RPMI7951 (cell line): ENCODE results near the gene SIDT1. TPM values are rescaled to one million over a fixed set of nuclear protein-coding genes. Genes with fewer than 3 reads are reported as not detected.
A peak's percentile ranks its signal among the peaks of the same experiment; 100 is the strongest.
"Not testable (repeated sequence)": the region's sequence is repeated elsewhere in the genome, so short reads cannot be mapped to it uniquely, and the experiment has no call there.

Experiments used
- DNase-seq: peaks from one replicate; pipeline ENCODE4 v3.0.0-alpha.2; 2012; ENCODE audit warnings: low read depth
- total RNA-seq: library from RNA; depleted of rRNA; stranded (reverse); fragments of >200 nt; shearing (Covaris generic); gene quantifications from 2 replicates; pipeline ENCODE4 v1.2.3, GENCODE V29; 2014

SIDT1 gene
- total RNA-seq, 1 experiment from 2014 or later = not detected

DNA sequence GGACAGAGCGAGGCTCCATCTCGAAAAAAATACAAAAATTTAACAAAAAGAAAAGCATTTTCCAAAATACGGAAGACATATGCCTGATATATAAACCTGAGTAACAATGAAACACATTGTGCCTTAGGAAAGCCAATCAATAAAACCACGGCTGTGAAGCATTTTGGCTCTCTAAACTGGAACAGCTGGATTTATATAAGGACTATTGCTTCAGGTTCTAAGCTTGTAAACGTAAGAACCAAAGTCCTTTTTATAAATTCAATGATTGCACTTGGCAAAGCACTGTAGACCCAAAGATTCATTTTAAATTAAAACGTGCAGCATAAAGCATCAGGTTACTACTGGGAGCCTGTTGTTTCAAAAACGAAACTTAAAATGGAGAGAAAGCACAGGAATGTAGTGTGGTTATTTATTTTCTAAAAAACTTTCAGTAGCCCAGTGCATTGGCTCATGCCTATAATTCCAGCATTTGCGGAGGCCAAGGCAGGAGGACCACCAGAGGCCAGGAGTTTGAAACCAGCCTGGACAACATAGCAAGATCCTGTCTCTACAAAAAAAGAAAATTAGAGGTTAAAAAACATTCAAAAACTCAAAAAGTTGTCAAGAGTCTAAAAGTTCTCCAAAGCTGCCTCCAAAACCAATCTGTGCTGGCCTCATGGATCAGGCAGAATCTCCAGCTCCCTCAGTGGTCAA lies 102.6 kb downstream of the SIDT1 start:
- DNase-seq = no peak

GRCh38 chr3:113636034-113636433 lies 103.7 kb downstream of the SIDT1 start:
- DNase-seq = not testable (repeated sequence)

GRCh38 chr3:113637756-113638155 lies 105.4 kb downstream of the SIDT1 start:
- no peak for DNase-seq

- DNase-seq = no peak
Measured at GRCh38 chr3:113638910-113639309, 106.6 kb downstream of the SIDT1 start.

GRCh38 chr3:113643583-113643982 lies 111.2 kb downstream of the SIDT1 start:
- no peak for DNase-seq

DNA sequence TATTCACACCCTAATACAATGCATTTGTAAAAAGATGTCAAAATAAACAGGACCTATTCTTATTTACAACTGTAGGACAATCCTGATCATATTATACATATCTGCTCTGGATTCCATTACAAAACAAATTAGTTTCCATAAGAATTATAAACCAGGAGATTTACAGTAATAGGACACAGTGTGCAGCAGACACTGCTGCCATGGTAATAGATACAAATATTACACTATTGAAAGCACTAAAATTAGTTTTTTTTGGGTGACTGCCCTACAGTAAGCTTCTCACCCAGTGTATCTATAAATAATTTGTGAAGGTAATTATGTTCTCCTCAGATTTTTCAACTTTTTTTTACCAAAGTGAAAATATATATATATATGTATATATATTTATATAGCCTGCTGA lies 116.2 kb downstream of the SIDT1 start:
- DNase-seq = no peak

DNA sequence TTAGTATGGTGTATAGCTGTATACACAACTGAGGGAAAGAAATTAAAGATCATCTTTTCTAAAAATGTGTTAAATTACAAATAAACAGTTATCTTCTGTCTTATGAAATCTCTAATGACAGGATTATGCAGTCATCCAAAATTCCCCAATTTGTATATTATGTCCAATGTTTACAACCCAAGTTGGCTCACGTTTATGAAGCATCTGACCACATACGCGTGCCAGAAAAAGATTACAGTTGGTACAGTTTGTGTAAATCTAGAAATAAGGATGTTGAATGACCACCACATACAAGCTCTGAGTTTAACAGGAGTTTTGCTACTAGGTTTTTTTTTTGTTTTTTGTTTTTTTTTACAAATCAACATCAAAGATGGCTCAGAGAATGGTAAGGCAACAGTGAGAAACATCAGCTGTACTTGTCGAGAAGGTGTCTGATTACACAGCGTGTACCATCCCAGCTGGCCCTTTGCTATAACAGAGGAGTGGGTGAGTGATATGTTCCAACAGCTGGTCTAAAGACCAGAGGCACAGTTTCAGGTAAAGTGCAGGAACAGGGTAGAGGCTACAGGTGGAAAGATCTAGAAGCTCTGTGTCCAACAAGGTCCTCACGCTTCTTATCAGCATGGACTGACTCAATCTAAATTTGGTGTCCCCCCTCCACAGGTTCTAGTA lies 117.0 kb downstream of the SIDT1 start:
- no peak for DNase-seq

- DNase-seq = no peak
Measured at GRCh38 chr3:113654310-113654709, 122.0 kb downstream of the SIDT1 start.

GRCh38 chr3:113654851-113655250 lies 122.5 kb downstream of the SIDT1 start:
- no peak for DNase-seq

DNA sequence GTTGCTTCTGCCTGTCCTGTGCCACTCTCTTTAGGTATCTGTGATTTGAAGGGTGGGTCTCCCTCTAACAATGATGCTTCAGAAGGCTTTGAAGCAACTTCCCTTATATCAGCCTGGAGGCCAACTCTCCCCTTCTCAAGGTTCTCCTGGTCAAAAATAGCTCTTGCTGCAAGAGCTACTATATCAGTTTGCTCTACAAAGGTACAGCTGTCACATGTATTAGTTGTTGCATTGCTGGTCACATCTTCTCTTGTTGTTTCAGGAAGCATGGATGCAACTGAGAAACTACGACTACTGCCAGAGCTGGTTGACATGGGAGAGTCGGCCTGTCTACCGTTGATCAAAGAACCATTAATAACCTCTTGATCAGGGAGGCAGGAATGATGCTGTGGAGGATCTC lies 125.8 kb downstream of the SIDT1 start:
- DNase-seq = no peak

GRCh38 chr3:113659101-113659541 lies 126.8 kb downstream of the SIDT1 start:
- DNase-seq = no peak

DNA sequence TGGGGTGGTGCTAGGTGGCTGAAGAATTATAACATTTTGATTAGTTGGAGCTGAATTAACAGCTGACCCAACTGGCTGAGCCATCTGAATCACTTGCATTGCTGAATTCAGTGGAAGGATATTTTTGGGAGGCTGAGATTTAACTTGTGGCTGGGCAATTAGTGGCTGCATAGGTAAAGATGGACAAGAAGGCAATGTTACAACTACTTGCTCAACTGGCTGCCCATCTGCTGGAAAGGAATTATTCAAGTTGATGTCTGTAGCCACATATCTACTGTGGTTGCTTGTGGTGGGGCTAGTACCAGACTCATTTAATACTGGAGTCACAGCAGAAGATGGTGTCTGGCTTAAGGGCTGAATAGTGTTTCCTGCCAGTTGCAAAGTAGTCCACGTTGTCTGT lies 127.6 kb downstream of the SIDT1 start:
- no peak for DNase-seq

GRCh38 chr3:113660458-113660857 lies 128.1 kb downstream of the SIDT1 start:
- no peak for DNase-seq

- DNase-seq = peak; percentile 59
Measured at GRCh38 chr3:113660896-113661295, 128.5 kb downstream of the SIDT1 start.

- no peak for DNase-seq
Measured at GRCh38 chr3:113662824-113663223, 130.5 kb downstream of the SIDT1 start.

- no peak for DNase-seq
Measured at GRCh38 chr3:113663324-113663750, 131.0 kb downstream of the SIDT1 start.

GRCh38 chr3:113663761-113664160 lies 131.4 kb downstream of the SIDT1 start:
- DNase-seq = no peak

GRCh38 chr3:113664523-113665094 lies 132.3 kb downstream of the SIDT1 start:
- DNase-seq = no peak

DNA sequence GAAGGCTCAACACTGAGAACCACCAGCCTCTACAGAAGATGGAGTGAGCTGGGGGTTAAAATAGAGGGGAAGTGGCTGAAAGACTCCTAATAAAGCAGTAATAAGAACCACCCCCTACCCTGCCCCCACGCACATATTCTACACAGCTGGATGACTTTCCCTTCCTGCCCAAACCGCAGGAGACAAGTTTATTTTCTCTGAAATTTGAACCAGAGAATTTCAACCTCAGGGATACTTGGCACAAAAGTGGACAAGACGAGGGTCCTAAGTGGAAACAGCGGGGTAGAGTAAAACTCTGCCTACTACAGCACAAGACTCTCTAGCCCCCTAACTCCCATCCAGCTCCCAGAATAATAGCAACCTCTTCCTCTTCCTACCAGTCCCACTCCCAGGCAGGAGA lies 135.7 kb downstream of the SIDT1 start:
- DNase-seq = peak; percentile 31

DNA sequence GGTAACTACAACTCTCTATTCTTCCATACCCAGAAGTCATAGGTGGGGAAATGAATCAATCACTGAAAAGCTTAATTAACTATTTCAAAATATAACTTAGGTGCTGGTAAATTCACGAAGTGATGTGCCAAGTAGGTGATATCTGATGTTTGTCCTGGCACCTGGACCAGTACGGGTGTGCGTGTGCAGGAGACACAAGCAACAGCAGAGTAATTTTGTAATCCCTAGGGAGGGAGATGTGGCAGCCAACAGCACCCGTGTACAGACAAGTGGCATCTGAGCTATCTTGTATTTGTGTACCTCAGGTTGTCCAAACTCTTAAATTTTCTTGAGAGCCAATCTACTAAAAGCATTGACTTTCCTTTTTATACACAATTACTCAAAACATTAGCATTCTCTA lies 141.2 kb downstream of the SIDT1 start:
- no peak for DNase-seq

- DNase-seq = no peak
Measured at GRCh38 chr3:113676261-113676660, 143.9 kb downstream of the SIDT1 start.

GRCh38 chr3:113677737-113678136 lies 145.4 kb downstream of the SIDT1 start:
- no peak for DNase-seq

- no peak for DNase-seq
Measured at GRCh38 chr3:113678773-113679172, 146.4 kb downstream of the SIDT1 start.
